Occipital lobe (tissue), 2 donors: ENCODE data around the gene TBC1D24. TPM values are rescaled to one million over a fixed set of nuclear protein-coding genes. Genes with fewer than 3 reads are reported as not detected.

Experiments used
- DNase-seq: peaks from one replicate; lab custom pipeline; 2025; lab: John Stamatoyannopoulos, UW
- total RNA-seq: library from RNA; depleted of rRNA; stranded (reverse); fragments of >200 nt; gene quantifications from one replicate; pipeline ENCODE4 v1.2.3, GENCODE V29; 2014

TBC1D24 gene
- total RNA-seq, 1 donor from 2014 or later: 22.3 TPM

- DNase-seq: no peak
Observed at GRCh38 chr16:2515180-2515851, 40.4 kb downstream of the TBC1D24 start.

DNA sequence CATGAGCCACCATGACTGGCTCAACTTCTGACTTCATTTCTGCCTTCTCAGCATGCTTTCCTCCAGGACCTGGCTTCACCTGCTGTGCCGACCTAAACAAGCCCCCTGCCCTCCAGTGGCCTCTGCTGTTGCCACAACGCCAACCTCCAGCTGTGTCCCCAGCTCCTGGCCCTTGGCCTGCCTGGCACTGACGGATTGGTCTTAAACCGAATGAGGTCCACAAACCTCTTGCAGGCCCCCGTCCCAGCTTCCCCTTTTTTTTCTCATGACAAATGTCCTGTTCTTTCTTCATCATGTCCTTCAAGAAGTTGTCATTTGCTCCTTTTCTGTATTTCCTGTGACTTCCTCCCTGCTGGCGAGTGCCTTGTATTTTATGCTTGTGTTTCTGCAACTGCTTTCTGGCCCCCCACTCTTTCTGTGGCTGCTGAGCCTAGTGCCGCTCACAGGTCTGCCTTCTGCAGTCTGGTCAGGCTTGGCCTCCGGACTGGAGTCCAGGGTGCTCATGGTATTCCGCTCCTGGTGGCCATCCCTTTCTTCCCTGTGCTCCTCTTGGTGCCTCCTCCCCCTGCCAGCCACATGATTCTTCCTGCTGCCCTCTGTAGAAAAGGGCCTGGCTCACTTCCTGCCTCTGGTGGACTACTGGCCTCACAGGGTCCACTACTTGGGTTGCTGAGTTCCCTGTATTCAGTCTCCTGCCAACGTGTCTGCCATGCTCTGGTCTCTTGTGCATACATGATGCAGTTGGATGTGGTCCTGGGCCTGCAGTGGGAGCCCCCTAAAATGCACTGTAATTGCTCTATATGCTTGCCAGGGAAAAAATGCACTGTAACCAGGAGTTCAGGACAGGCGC, 41.7 kb downstream of the TBC1D24 start:
- DNase-seq: no peak

DNA sequence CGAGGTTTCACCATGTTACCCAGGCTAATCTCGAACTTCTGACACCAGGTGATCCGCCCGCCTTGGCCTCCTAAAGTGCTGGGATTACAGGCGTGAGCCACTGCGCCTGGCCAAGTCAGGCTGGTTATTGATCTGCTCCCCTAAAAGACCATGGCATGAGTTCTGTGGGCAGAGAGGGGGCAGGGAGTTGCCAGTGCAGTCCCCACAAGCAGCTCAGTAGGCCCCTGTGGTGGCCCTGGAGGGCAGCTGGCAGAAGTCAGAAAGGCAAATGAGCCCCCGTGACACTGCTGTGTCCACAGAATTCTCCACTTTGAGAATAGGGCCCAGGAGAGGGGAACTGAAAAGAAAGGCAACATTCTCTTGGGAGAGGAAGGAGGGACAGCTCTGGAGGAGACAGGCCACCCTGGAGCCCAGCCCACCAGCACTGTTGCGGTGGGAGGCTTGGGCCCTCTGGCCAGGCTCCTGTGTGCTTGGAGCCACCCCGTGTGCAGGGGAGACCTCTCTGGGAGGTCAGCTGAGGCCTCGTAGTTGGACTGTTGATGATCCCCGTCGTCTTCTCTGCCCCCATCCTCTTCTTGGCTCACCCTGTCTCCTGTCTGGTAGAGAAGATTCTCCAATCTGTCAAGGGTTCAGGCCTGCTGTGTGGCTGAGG, 43.2 kb downstream of the TBC1D24 start:
- DNase-seq: no peak

DNA sequence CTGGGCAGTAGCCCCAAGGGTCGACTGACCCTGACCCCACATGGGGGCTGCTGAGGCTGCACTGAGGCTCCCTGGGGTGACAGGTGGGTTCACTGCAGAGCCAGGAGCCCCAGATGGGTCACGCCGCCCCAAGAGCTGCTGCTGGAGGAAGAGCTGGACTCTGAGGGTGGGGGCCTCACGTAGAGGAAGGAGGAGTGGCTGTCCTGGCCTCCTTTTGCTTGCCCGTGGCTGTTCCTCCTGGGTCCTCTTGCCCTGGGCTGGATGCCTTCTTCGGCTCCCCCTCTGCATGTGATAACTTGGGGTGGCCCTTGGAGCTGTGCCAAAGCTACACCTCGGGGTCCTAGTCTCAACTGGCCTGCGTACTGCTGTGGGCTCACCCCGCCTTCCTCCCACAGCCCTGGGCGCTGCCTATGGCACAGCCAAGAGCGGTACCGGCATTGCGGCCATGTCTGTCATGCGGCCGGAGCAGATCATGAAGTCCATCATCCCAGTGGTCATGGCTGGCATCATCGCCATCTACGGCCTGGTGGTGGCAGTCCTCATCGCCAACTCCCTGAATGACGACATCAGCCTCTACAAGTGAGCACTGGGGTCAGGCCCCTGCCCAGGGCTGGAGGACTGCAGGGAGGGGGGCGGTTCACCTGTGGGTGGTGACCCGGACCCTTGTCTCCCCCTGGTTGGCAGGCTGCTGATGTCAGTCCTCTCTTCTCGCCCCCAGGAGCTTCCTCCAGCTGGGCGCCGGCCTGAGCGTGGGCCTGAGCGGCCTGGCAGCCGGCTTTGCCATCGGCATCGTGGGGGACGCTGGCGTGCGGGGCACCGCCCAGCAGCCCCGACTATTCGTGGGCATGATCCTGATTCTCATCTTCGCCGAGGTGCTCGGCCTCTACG, 44.1 kb downstream of the TBC1D24 start:
- DNase-seq: no peak

DNA sequence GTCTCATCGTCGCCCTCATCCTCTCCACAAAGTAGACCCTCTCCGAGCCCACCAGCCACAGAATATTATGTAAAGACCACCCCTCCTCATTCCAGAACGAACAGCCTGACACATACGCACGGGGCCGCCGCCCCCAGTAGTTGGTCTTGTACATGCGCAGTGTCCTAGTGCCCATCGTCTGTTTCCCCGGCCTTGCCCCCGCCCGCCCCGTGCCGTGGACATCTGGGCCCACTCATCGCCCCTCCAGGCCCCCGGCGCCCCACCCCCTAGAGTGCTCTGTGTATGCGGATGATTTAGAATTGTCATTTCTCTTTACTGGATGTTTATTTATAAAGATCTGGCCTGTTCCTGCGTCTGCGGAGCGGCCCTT, 44.8 kb downstream of the TBC1D24 start:
- DNase-seq: no peak

GRCh38 chr16:2520097-2520783, 45.3 kb downstream of the TBC1D24 start, which contains the start of gene AMDHD2:
TSS of gene AMDHD2 (plus strand) at chr16:2520371. CDS start at chr16:2520459, 88 bp downstream.
- peak; percentile 81 for DNase-seq

DNA sequence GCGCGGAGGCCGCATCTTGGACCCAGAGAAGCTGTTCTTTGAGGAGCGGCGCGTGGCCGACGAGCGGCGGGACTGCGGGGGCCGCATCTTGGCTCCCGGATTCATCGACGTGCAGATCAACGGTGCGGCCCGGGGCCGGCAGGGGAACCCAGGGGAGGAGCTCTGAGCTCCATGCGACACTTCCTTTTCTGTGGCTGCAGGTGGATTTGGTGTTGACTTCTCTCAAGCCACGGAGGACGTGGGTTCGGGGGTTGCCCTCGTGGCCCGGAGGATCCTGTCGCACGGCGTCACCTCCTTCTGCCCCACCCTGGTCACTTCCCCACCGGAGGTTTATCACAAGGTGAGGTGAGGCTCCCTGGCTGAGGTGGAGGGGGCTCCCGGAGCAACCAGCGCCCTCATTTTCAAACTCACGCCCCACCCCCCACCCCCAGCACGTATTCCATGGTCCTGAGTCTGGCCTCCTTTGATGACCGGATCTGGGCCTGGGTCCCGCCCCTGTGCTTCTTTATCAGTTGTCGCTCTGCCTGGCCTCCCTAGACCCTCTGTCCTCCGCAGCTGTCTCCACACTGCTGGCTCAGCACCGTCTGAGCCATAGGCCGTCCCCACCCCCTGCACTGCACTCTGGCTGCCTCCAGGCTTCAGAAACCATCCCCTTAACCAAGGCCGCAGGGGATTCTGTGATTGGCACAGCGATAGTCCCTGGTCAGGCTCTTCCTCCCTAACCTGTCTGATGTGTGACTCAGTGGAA, 46.0 kb downstream of the TBC1D24 start:
- DNase-seq: no peak

DNA sequence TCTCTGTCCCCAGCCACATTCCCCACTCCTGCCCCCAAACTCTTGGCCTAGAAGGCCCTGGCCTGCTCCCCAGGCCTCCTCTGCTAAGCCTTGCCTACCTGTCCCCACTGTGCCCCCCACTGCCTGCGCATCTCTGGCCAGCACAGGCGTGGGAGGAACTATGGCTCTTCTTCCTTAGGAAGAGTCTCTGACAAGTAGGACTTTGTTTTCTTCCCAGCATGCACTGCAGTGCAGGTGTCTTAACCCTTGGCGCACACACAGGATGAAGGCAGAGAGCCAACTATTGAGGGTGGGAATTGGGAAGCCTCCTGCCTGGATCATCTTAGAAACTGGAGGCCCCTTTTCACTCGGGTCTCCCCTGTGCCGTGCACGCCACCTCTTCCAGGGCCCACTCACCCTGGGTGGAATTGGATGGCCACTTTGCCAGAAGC, 48.9 kb downstream of the TBC1D24 start:
- DNase-seq: no peak

- no peak for DNase-seq
Observed at GRCh38 chr16:2524339-2524938, 49.5 kb downstream of the TBC1D24 start.

GRCh38 chr16:2526135-2526534, 51.2 kb downstream of the TBC1D24 start:
- DNase-seq: no peak

- DNase-seq: no peak
Observed at GRCh38 chr16:2527071-2527783, 52.3 kb downstream of the TBC1D24 start.

GRCh38 chr16:2527784-2528100, 52.8 kb downstream of the TBC1D24 start:
- no peak for DNase-seq

DNA sequence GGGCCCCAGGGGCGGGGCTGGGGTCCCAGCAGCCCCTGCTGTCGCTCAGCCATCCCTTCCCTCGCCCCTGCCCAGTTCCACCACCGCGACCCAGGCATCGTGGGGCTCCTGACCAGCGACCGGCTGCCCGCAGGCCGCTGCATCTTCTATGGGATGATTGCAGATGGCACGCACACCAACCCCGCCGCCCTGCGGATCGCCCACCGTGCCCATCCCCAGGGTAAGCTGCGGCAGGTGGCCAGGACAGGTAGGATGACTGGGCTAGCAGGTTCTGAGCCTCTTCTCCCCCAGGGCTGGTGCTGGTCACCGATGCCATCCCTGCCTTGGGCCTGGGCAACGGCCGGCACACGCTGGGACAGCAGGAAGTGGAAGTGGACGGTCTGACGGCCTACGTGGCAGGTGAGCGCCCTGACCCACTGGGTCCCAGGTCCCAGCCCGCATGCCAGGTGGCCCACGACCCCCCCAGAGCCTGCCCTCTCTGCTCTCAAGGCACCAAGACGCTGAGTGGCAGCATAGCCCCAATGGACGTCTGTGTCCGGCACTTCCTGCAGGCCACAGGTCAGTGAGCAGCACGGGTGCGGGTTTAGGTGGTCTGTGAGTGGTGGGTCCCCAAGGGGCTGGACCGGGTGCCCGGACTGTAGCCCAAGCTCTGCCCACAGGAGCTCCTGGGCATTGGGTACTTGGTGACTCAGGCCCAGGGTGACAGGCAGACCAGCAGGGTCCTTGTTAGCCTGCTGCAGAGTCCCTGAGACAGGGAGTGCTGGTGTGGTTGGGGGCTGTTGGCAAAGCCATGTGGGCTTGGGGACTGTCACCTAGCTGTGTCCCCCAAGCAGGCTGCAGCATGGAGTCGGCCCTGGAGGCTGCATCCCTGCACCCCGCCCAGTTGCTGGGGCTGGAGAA, 53.5 kb downstream of the TBC1D24 start:
- no peak for DNase-seq

DNA sequence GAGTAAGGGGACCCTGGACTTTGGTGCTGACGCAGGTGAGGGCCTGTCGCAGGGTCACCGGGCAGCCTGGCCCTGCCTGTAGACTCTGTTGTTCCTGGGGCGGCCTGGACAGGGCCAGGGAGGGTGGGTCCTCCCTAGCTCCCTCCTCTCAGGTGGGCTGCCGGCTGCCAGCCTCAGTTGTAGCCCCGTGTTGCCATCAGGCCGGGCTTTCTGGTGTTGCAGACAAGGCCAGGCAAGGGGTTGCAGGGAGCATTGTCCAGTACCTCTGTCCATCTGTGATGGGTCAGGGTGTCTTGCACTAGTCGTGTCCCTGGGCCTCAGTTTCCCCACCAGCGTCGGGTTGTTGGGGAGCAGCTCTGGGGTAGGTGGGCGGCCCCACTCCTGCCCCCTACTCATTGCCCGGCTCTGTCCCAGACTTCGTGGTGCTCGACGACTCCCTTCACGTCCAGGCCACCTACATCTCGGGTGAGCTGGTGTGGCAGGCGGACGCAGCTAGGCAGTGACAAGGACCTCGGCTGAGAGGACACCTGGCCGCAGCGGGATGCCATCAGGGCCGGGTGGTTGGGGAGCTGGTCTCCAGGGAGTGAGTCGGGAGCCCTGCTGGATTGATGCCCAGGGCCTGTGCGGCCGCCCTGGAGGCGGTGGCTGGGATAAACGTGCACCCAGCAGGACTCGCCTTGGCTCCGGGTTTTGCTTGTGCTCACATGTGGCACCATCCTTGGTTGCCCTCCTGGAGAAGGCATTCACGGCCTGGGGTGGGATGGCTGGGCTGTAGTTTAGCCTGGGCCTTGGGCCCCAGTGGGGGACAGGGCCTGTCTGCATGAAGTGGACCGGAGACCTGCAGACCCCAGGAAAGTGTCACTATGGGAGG, 54.4 kb downstream of the TBC1D24 start:
- no peak for DNase-seq

DNA sequence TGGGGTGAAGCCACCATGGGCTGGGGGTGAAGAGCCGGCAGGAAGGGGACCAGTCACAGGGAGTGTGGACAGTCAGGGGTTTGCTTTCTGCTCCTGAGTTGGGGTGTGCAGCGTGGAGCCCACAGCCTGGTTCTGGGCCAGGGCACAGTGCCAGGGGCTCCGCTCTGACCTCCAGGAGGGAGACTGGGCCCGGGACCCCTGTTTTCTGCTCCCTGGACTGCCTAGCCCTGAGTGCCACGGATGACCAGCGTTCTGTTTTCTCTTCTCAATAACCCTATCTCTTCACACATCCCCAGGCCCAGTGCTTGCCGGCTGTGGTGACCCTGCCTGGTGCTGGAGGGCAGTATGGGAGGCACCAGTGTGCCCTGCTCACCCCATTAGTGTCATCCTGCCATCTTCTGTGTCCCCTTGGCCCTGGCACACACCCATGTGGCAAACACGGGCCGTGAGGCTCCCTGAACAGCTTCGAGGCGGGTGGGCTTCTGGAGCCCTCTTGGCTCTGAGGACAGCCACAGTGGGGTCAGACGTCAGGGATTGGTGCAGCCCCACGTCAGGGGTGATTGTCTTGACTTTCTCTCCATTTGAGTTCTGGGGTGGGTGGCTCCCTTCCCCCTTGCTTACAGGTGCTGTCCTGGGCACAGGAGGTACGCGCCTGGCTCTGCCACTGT, 55.2 kb downstream of the TBC1D24 start:
- DNase-seq: no peak

DNA sequence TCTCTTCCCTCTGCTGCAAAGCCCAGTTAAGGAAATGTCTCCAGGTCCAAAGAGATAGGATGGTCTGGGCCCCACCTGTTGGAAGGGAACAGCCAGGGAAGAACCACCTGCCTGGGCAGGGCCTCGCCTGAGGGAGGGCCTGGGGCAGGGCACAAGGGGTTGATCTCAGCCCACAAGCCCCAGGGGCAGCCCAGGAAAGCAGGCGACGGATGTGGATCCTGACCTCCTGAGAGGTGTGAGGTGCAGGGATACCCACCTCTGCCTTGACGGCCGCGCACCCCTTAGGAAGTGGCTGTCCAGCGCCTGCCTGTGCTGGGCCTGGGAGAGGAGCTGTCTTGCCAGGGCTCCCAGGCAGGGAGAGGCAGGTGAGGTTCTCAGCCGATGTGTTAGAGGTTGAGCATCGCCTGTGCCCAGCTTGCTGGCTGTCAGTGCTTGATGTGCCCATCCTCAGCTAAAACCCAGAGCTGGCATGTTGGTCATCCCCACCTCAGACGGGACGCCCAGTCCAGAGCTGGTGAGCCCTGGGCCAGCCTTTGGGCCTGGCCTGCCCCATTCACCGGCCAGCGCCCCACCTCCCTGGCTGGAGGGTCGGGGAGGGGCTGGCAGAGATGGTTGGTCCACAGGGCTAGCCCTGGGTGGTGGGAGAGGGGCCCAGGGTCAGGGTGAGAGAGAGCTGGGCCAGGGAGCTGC, 55.8 kb downstream of the TBC1D24 start:
- no peak for DNase-seq
